A673 (cell line): ENCODE data around the gene ATP8A1. TPM values are rescaled to one million over a fixed set of nuclear protein-coding genes. Genes with fewer than 3 reads are reported as not detected.
A peak's percentile ranks its signal among the peaks of the same experiment; 100 is the strongest.

Experiments used
- BruUV-seq: library from RNA; stranded (reverse); fragments of 400-500 nt; replicated peaks from 2 replicates; lab custom pipeline; 2021; lab: Mats Ljungman, UMichigan
- CTCF ChIA-PET: fragments of 300-600 bp; sonication (Branson Sonifier 250); formaldehyde crosslinking; loops from one replicate; lab custom pipeline; 2022; ENCODE audit warnings: antibody characterized with exemption; lab: Charles Lee
- POLR2A ChIA-PET: fragments of 300-600 bp; sonication (Branson Sonifier 250); formaldehyde crosslinking; loops from one replicate; lab custom pipeline; 2022; ENCODE audit warnings: antibody characterized with exemption; ENCODE audit not compliant: low non-redundant PET; lab: Charles Lee
- DNase-seq: peaks from one replicate; pipeline ENCODE4 v3.0.0-alpha.2; 2015; ENCODE audit warnings: low spot score
- H3K27ac ChIP-seq: fragments of 200-600 bp; sonication (generic); 2 replicates; pipeline ENCODE4 v1.5.1; 2016; ENCODE audit warnings: mixed run types, low read depth, mild to moderate bottlenecking, mixed read lengths, antibody characterized with exemption, low read length; ENCODE audit not compliant: poor library complexity, severe bottlenecking
- H3K27me3 ChIP-seq: fragments of 200-600 bp; sonication (generic); replicated peaks from 2 replicates; pipeline ENCODE4 v1.6.1; 2017; ENCODE audit warnings: mixed run types, low read depth, mild to moderate bottlenecking, mixed read lengths, antibody characterized with exemption, low read length; ENCODE audit not compliant: insufficient read depth, poor library complexity
- H3K36me3 ChIP-seq: fragments of 200-600 bp; sonication (generic); 2 replicates; pipeline ENCODE4 v1.6.1; 2016; ENCODE audit warnings: mixed run types, mild to moderate bottlenecking, mixed read lengths, antibody characterized with exemption, low read length; ENCODE audit not compliant: insufficient read depth, poor library complexity, severe bottlenecking
- H3K4me1 ChIP-seq: fragments of 200-600 bp; sonication (generic); 2 replicates; pipeline ENCODE4 v1.6.1; 2017; ENCODE audit warnings: mixed run types, mild to moderate bottlenecking, mixed read lengths, antibody characterized with exemption, low read length; ENCODE audit not compliant: insufficient read depth, poor library complexity, severe bottlenecking
- H3K4me3 ChIP-seq: fragments of 200-600 bp; sonication (generic); 2 replicates; pipeline ENCODE4 v1.5.1; 2016; ENCODE audit warnings: low read depth, mixed run types, mild to moderate bottlenecking, mixed read lengths, low read length; ENCODE audit not compliant: poor library complexity, severe bottlenecking
- H3K9me3 ChIP-seq: fragments of 200-600 bp; sonication (generic); 2 replicates; pipeline ENCODE4 v1.6.1; 2016; ENCODE audit warnings: mixed run types, low read depth, mild to moderate bottlenecking, mixed read lengths, antibody characterized with exemption, low read length; ENCODE audit not compliant: poor library complexity, severe bottlenecking
- EZH2 ChIP-seq: fragments of 200-600 bp; sonication (generic); IDR thresholded peaks from 2 replicates; pipeline ENCODE4 v1.6.1; 2017; ENCODE audit warnings: borderline replicate concordance, low read depth, mild to moderate bottlenecking, mixed read lengths, antibody characterized with exemption, low read length; ENCODE audit not compliant: poor library complexity, severe bottlenecking
- intact Hi-C: fragments of 100-400 bp; cut with micrococcal nuclease; formaldehyde crosslinking; loops from one replicate; pipeline ENCODE4 v1.10.0; 2022; ENCODE audit not compliant: unreplicated experiment
- total RNA-seq: library from RNA; stranded (reverse); gene quantifications from 2 replicates; pipeline ENCODE4 v1.2.3, GENCODE V29; 2021
- TF ChIP-seq, protein P1 (sequence below): fragments of 300-800, 200-600 bp; sonication (generic); conservative IDR thresholded peaks from 2 replicates; pipeline ENCODE4 v1.5.1; 2017; ENCODE audit warnings: low read depth, mild to moderate bottlenecking, antibody characterized with exemption, low read length, moderate library complexity, mixed read lengths

ATP8A1 gene
- total RNA-seq, 1 experiment from 2014 or later, result 0.28 TPM

GRCh38 chr4:42573249-42573648 lies 83.7 kb downstream of the ATP8A1 start:
- intact Hi-C loops, result no loop called here
- no TSS peak for BruUV-seq
- ChIA-PET POLR2A (no interaction called here), CTCF (no interaction called here)
- H3K4me3 ChIP-seq, result no peak overlapping the region
- H3K9me3 ChIP-seq, result no peaks in the 10 kb centered on the region
- no peak overlapping the region for H3K27ac ChIP-seq
- no peaks in the 10 kb centered on the region for H3K27me3 ChIP-seq
- no peaks in the 10 kb centered on the region for H3K36me3 ChIP-seq
- no peak for TF ChIP-seq EZH2
- TF ChIP-seq, protein P1, sequence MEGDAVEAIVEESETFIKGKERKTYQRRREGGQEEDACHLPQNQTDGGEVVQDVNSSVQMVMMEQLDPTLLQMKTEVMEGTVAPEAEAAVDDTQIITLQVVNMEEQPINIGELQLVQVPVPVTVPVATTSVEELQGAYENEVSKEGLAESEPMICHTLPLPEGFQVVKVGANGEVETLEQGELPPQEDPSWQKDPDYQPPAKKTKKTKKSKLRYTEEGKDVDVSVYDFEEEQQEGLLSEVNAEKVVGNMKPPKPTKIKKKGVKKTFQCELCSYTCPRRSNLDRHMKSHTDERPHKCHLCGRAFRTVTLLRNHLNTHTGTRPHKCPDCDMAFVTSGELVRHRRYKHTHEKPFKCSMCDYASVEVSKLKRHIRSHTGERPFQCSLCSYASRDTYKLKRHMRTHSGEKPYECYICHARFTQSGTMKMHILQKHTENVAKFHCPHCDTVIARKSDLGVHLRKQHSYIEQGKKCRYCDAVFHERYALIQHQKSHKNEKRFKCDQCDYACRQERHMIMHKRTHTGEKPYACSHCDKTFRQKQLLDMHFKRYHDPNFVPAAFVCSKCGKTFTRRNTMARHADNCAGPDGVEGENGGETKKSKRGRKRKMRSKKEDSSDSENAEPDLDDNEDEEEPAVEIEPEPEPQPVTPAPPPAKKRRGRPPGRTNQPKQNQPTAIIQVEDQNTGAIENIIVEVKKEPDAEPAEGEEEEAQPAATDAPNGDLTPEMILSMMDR, result no peak
- DNase-seq, result no peak
- no peaks in the 10 kb centered on the region for H3K4me1 ChIP-seq

DNA sequence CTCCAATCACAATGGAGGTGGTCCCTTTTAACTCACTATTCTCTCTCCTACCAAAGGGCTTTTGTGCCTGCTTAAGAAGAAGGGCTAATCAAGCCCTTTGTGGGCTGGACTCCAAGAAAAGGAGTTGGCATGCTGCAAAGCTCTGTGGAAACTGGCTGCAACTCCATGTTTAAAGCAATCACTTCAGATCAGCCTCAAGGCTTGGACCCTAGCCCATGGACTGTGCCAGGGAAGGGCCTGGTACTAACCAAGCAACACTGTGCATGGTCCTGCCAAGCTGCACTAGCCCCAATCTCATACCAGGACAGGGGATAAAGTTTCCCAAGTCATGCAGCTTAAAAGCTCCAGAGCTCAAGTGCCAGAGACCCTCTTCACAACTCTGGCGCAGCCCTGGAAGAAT lies 86.7 kb downstream of the ATP8A1 start:
- no TSS peak for BruUV-seq
- no peak for DNase-seq
- Histone ChIP-seq H3K4me1 (no peaks in the 10 kb centered on the region), H3K27me3 (no peaks in the 10 kb centered on the region), H3K27ac (no peak overlapping the region), H3K4me3 (no peak overlapping the region), H3K9me3 (no peaks in the 10 kb centered on the region), H3K36me3 (no peaks in the 10 kb centered on the region)
- no peak for TF ChIP-seq EZH2
- TF ChIP-seq, protein P1, result no peak
- intact Hi-C loops, result no loop called here
- ChIA-PET POLR2A (no interaction called here), CTCF (no interaction called here)

GRCh38 chr4:42568610-42569207 lies 88.2 kb downstream of the ATP8A1 start:
- intact Hi-C loops, result no loop called here
- no peaks in the 10 kb centered on the region for H3K9me3 ChIP-seq
- no peaks in the 10 kb centered on the region for H3K36me3 ChIP-seq
- H3K27ac ChIP-seq, result no peak overlapping the region
- TF ChIP-seq EZH2, result no peak
- TF ChIP-seq, protein P1, result peak; percentile 70
- peak; percentile 67 for DNase-seq
- ChIA-PET CTCF (interaction anchor here (0.6 to 1.1 kb wide), 2 partner anchors 22 to 295 kb away, joined by 3 to 9 read pairs; no protein-coding TSS in a partner anchor), POLR2A (no interaction called here)
- no TSS peak for BruUV-seq
- no peaks in the 10 kb centered on the region for H3K27me3 ChIP-seq
- H3K4me1 ChIP-seq, result no peaks in the 10 kb centered on the region
- no peak overlapping the region for H3K4me3 ChIP-seq
